Hepatocyte (in vitro differentiated cells): ENCODE results near the gene CNST. TPM values are rescaled to one million over a fixed set of nuclear protein-coding genes. Genes with fewer than 3 reads are reported as not detected.

Experiments used
- DNase-seq: peaks from one replicate; pipeline ENCODE4 v3.0.0-alpha.2; 2016; ENCODE audit warnings: low spot score
- H2AFZ ChIP-seq: fragments of 200-600 bp; sonication (generic); 2 replicates; pipeline ENCODE4 v1.6.0; 2016; ENCODE audit warnings: antibody characterized with exemption, mild to moderate bottlenecking
- H3K27ac ChIP-seq: fragments of 200-600 bp; sonication (generic); 2 replicates; pipeline ENCODE4 v1.5.1; 2016; ENCODE audit warnings: mild to moderate bottlenecking
- H3K27me3 ChIP-seq: fragments of 200-600 bp; sonication (generic); 2 replicates; pipeline ENCODE4 v1.6.1; 2016
- H3K36me3 ChIP-seq: fragments of 200-600 bp; sonication (generic); replicated peaks from 2 replicates; pipeline ENCODE4 v1.5.1; 2016; ENCODE audit warnings: low read depth; ENCODE audit not compliant: insufficient read depth
- H3K4me1 ChIP-seq: fragments of 200-600 bp; sonication (generic); 2 replicates; pipeline ENCODE4 v1.5.1; 2016; ENCODE audit warnings: mild to moderate bottlenecking, moderate library complexity; ENCODE audit not compliant: insufficient read depth
- H3K4me2 ChIP-seq: fragments of 200-600 bp; sonication (generic); 2 replicates; pipeline ENCODE4 v1.6.0; 2016
- H3K4me3 ChIP-seq: fragments of 200-600 bp; sonication (generic); 2 replicates; pipeline ENCODE4 v1.5.1; 2016; ENCODE audit warnings: mild to moderate bottlenecking
- H3K79me2 ChIP-seq: fragments of 200-600 bp; sonication (generic); 2 replicates; pipeline ENCODE4 v1.6.0; 2017; ENCODE audit warnings: mild to moderate bottlenecking
- H3K9me2 ChIP-seq: fragments of 200-600 bp; sonication (generic); replicated peaks from 2 replicates; pipeline ENCODE4 v1.6.0; 2017; ENCODE audit warnings: mild to moderate bottlenecking; ENCODE audit not compliant: insufficient read depth
- H3K9me3 ChIP-seq: fragments of 200-600 bp; sonication (generic); 2 replicates; pipeline ENCODE4 v1.5.1; 2016; ENCODE audit warnings: low read depth, mild to moderate bottlenecking
- H4K20me1 ChIP-seq: fragments of 200-600 bp; sonication (generic); 2 replicates; pipeline ENCODE4 v1.6.0; 2016; ENCODE audit warnings: mild to moderate bottlenecking; ENCODE audit not compliant: insufficient read depth, poor library complexity, severe bottlenecking
- CTCF ChIP-seq: fragments of 200-600 bp; sonication (generic); IDR thresholded peaks from 2 replicates; pipeline ENCODE4 v1.5.1; 2016; ENCODE audit warnings: antibody characterized with exemption, mild to moderate bottlenecking; ENCODE audit not compliant: poor library complexity
- EZH2 ChIP-seq: fragments of 200-600 bp; sonication (generic); IDR thresholded peaks from 2 replicates; pipeline ENCODE4 v1.6.1; 2016; ENCODE audit warnings: antibody characterized with exemption, mild to moderate bottlenecking, borderline replicate concordance
- EZH2phosphoT487 ChIP-seq: fragments of 200-600 bp; sonication (generic); IDR thresholded peaks from one replicate; pipeline ENCODE4 v1.6.1; 2018; ENCODE audit warnings: antibody characterized with exemption, mild to moderate bottlenecking, low read depth, moderate library complexity; ENCODE audit not compliant: unreplicated experiment, severe bottlenecking
- WGBS: methylation state at CpG from one replicate; pipeline ENCODE4 v1.1.6; 2016; ENCODE audit warnings: low lambda C conversion rate; ENCODE audit errors: missing lambda C conversion rate; 5-methylcytosine and 5-hydroxymethylcytosine counted together
- polyA plus RNA-seq: library from polyadenylated mRNA; unstranded; fragments of >200 nt; fragmentation: Nextera tagmentation; extraction: Ambion mirVana; gene quantifications from 2 replicates; pipeline ENCODE4 v1.2.1, GENCODE V29; 2016
- total RNA-seq: library from RNA; depleted of rRNA; stranded (reverse); fragments of >200 nt; gene quantifications from 2 replicates; pipeline ENCODE4 v1.2.3, GENCODE V29; 2014

The CNST gene
- total and polyA plus RNA-seq, 2 experiments from 2014 or later, result 7.1 to 16.4 TPM

- no peaks in the 10 kb centered on the region for H3K79me2 ChIP-seq
- H2AFZ ChIP-seq, result no peak overlapping the region
- no peaks in the 10 kb centered on the region for H3K36me3 ChIP-seq
- H3K27ac ChIP-seq, result peak overlapping the region; percentile 80
- WGBS, result 62% methylated on average over 3 of the region's 3 CpGs
- DNase-seq, result no peak
- no peaks in the 10 kb centered on the region for H3K9me3 ChIP-seq
- H3K27me3 ChIP-seq, result no peaks in the 10 kb centered on the region
- H3K9me2 ChIP-seq, result no peaks in the 10 kb centered on the region
- H3K4me3 ChIP-seq, result no peak overlapping the region
- TF ChIP-seq EZH2phosphoT487, result no peak
- no peak for TF ChIP-seq EZH2
- no peak for TF ChIP-seq CTCF
- H4K20me1 ChIP-seq, result no peaks in the 10 kb centered on the region
- no peaks in the 10 kb centered on the region for H3K4me1 ChIP-seq
- no peak overlapping the region for H3K4me2 ChIP-seq
Measured at GRCh38 chr1:246705368-246705767, 139.1 kb downstream of the CNST start.

GRCh38 chr1:246708166-246708565 lies 141.9 kb downstream of the CNST start:
- Histone ChIP-seq H3K4me2 (no peak overlapping the region), H3K36me3 (no peaks in the 10 kb centered on the region), H3K9me2 (no peaks in the 10 kb centered on the region), H3K27ac (no peak overlapping the region), H4K20me1 (no peaks in the 10 kb centered on the region), H3K4me1 (no peaks in the 10 kb centered on the region), H3K9me3 (no peaks in the 10 kb centered on the region), H3K27me3 (no peaks in the 10 kb centered on the region), H3K79me2 (no peaks in the 10 kb centered on the region), H2AFZ (no peak overlapping the region), H3K4me3 (no peak overlapping the region)
- WGBS, result 93% methylated on average over 6 of the region's 6 CpGs
- TF ChIP-seq EZH2phosphoT487 (no peak), EZH2 (no peak), CTCF (no peak)
- no peak for DNase-seq

GRCh38 chr1:246709196-246709595 lies 142.9 kb downstream of the CNST start:
- H3K4me2 ChIP-seq, result peak overlapping the region; percentile 11
- no peaks in the 10 kb centered on the region for H3K27me3 ChIP-seq
- no peaks in the 10 kb centered on the region for H3K9me3 ChIP-seq
- no peaks in the 10 kb centered on the region for H3K79me2 ChIP-seq
- no peak overlapping the region for H2AFZ ChIP-seq
- no peak for TF ChIP-seq EZH2phosphoT487
- no peak for TF ChIP-seq EZH2
- no peak for TF ChIP-seq CTCF
- no peak overlapping the region for H3K4me3 ChIP-seq
- no peaks in the 10 kb centered on the region for H3K4me1 ChIP-seq
- WGBS, result 91% methylated on average over 4 of the region's 4 CpGs
- H3K9me2 ChIP-seq, result no peaks in the 10 kb centered on the region
- H3K36me3 ChIP-seq, result no peaks in the 10 kb centered on the region
- no peaks in the 10 kb centered on the region for H4K20me1 ChIP-seq
- no peak for DNase-seq
- H3K27ac ChIP-seq, result peak overlapping the region; percentile 2

- H3K27ac ChIP-seq, result peak overlapping the region; percentile 28
- H2AFZ ChIP-seq, result no peak overlapping the region
- peak overlapping the region; percentile 11 for H3K4me2 ChIP-seq
- no peaks in the 10 kb centered on the region for H3K79me2 ChIP-seq
- no peaks in the 10 kb centered on the region for H3K9me3 ChIP-seq
- H3K27me3 ChIP-seq, result no peaks in the 10 kb centered on the region
- DNase-seq, result peak; percentile 57
- H3K9me2 ChIP-seq, result no peaks in the 10 kb centered on the region
- H4K20me1 ChIP-seq, result no peaks in the 10 kb centered on the region
- H3K4me1 ChIP-seq, result no peaks in the 10 kb centered on the region
- no peaks in the 10 kb centered on the region for H3K36me3 ChIP-seq
- TF ChIP-seq EZH2 (no peak), CTCF (no peak), EZH2phosphoT487 (no peak)
- H3K4me3 ChIP-seq, result no peak overlapping the region
- WGBS, result 29% methylated on average over 2 of the region's 2 CpGs
Measured at GRCh38 chr1:246709835-246710234, 143.6 kb downstream of the CNST start.
